ENCODE measurements around the gene NAPB. TPM values are rescaled to one million over a fixed set of nuclear protein-coding genes. Genes with fewer than 3 reads are reported as not detected.

The NAPB gene
- total and polyA plus RNA-seq, 10 of the 15 experiments (the other 5 are each of a cell fraction or from before 2014, with no cell fraction given): 2.1 to 15.9 (median 7.2) TPM

- Histone ChIP-seq H2AFZ (ENCODE audit: control insufficient read depth, low read depth, low read length) (peak overlapping the region; percentile 55), H3K9me3 (replicated peaks; ENCODE audit: control insufficient read depth, insufficient read depth, low read length) (no peaks in the 10 kb centered on the region), H3K36me3 (ENCODE audit: control insufficient read depth in 2 of 2, insufficient read depth in 2 of 2, low read length in 1 of 2) (peaks cover 3 to 6% of the 10 kb centered on the region in 2 experiments; a peak in 3 of 4 replicates), H3K79me2 (ENCODE audit: control insufficient read depth, insufficient read depth, low read length) (peaks cover 43% of the 10 kb centered on the region), H3K4me2 (ENCODE audit: control insufficient read depth, insufficient read depth) (peak overlapping the region; percentile 96), H3K4me1 (ENCODE audit: control insufficient read depth, insufficient read depth, low read length) (peaks cover 15% of the 10 kb centered on the region), H3K9ac (ENCODE audit: control insufficient read depth, insufficient read depth, low read length) (peak overlapping the region; percentile 94), H3K27ac (ENCODE audit: control insufficient read depth, insufficient read depth) (peak overlapping the region; percentile 92), H3K4me3 (peak overlapping the region; percentile 70), H4K20me1 (ENCODE audit: control insufficient read depth, insufficient read depth) (no peaks in the 10 kb centered on the region), H3K27me3 (replicated peaks in 1 of 2; ENCODE audit: control insufficient read depth in 2 of 2, insufficient read depth in 2 of 2, low read length in 1 of 2) (no peaks in the 10 kb centered on the region)
- BruUV-seq (replicated peaks): TSS peak; percentile 78
- in situ Hi-C loops (cut with MboI): loop anchor here (25.0 kb wide), 2 partner anchors 1701 to 1901 kb away; partner anchors contain the start of gene ACSS1
- RAD21 ChIA-PET (ENCODE audit: unreplicated experiment): interaction anchor here (1.1 to 3.6 kb wide), 2 partner anchors 11 to 60 kb away, joined by 3 to 11 read pairs; partner anchors contain the start of genes NAPB and NXT1
- POLR2A ChIA-PET: interaction anchor here (0.6 to 4.5 kb wide), 5 partner anchors 8 to 58 kb away, joined by 3 to 61 read pairs (median 3); partner anchors contain the start of gene NXT1
- DNase-seq (ENCODE audit: low read depth, low spot score) (no peak), FAIRE-seq (peak; percentile 27), ATAC-seq (no peak)
- TF ChIP-seq SREBF1 (IDR thresholded peaks at IDR 0.05; ENCODE audit: low read length) (no peak), FOS (IDR thresholded peaks at IDR 0.05; ENCODE audit: borderline replicate concordance, extremely low read depth, insufficient read length) (no peak), CBX5 (IDR thresholded peaks at IDR 0.05; ENCODE audit: low read depth) (no peak)
- 2% methylated on average over 8 of the region's 8 CpGs for WGBS (ENCODE audit: insufficient coverage, insufficient replicate concordance, low lambda C conversion rate, missing lambda C conversion rate)
- intact Hi-C loops (cut with micrococcal nuclease; ENCODE audit: unreplicated experiment): loop anchor here (5.0 kb wide), 1 partner anchor 266 kb away; no protein-coding TSS in a partner anchor
- CTCF ChIA-PET: interaction anchor here (1.2 to 1.5 kb wide), 2 partner anchors 9 to 11 kb away, joined by 3 to 4 read pairs; no protein-coding TSS in a partner anchor
- SMC1A ChIA-PET (ENCODE audit: uncharacterized antibody, unreplicated experiment): no interaction called here
Measured at GRCh38 chr20:23361119-23361475, 60.2 kb downstream of the NAPB start.

- H4K20me1 ChIP-seq (ENCODE audit: control insufficient read depth, insufficient read depth): no peaks in the 10 kb centered on the region
- 41% methylated on average over 1 of the region's 1 CpG for WGBS (ENCODE audit: insufficient coverage, insufficient replicate concordance, low lambda C conversion rate, missing lambda C conversion rate)
- no peak overlapping the region for H2AFZ ChIP-seq (ENCODE audit: control insufficient read depth, low read depth, low read length)
- peak overlapping the region; percentile 94; the same call in 1 of the 2 replicates for H3K9ac ChIP-seq (ENCODE audit: control insufficient read depth, insufficient read depth, low read length)
- intact Hi-C loops (cut with micrococcal nuclease; ENCODE audit: unreplicated experiment): loop anchor here (5.0 kb wide), 1 partner anchor 267 kb away; no protein-coding TSS in a partner anchor
- CTCF ChIA-PET: interaction anchor here (1.5 kb wide), 1 partner anchor 8 kb away, joined by 4 read pairs; no protein-coding TSS in a partner anchor
- in situ Hi-C loops (cut with MboI): loop anchor here (25.0 kb wide), 2 partner anchors 1702 to 1902 kb away; partner anchors contain the start of gene ACSS1
- 0 out of 2 replicates have a peak overlapping the region, but pooled peaks have one; percentile 96 for H3K4me2 ChIP-seq (ENCODE audit: control insufficient read depth, insufficient read depth)
- peaks cover 38% of the 10 kb centered on the region for H3K79me2 ChIP-seq (ENCODE audit: control insufficient read depth, insufficient read depth, low read length)
- FAIRE-seq (no peak), ATAC-seq (no peak), DNase-seq (ENCODE audit: low read depth, low spot score) (no peak)
- peak overlapping the region; percentile 70; the same call in 1 of the 2 replicates for H3K4me3 ChIP-seq
- no TSS peak for BruUV-seq (replicated peaks)
- peaks cover 4 to 7% of the 10 kb centered on the region in 2 experiments; a peak in 3 of 4 replicates for H3K36me3 ChIP-seq (ENCODE audit: control insufficient read depth in 2 of 2, insufficient read depth in 2 of 2, low read length in 1 of 2)
- peak overlapping the region; percentile 92; the same call in 1 of the 2 replicates for H3K27ac ChIP-seq (ENCODE audit: control insufficient read depth, insufficient read depth)
- no peak for TF ChIP-seq RCOR1 (conservative IDR thresholded peaks at IDR 0.05; ENCODE audit: low read depth, low read length)
- 0 out of 2 replicates have a peak, but pooled peaks have one; percentile 3 for TF ChIP-seq FOXM1 (IDR thresholded peaks at IDR 0.05; ENCODE audit: low read depth, low read length)
- no peaks in the 10 kb centered on the region for H3K9me3 ChIP-seq (replicated peaks; ENCODE audit: control insufficient read depth, insufficient read depth, low read length)
- SMC1A ChIA-PET (ENCODE audit: uncharacterized antibody, unreplicated experiment): interaction anchor here (1.1 to 1.4 kb wide), 2 partner anchors 9 to 11 kb away, joined by 3 to 5 read pairs; partner anchors contain the start of gene NXT1
- no peaks in the 10 kb centered on the region for H3K27me3 ChIP-seq (replicated peaks in 1 of 2; ENCODE audit: control insufficient read depth in 2 of 2, insufficient read depth in 2 of 2, low read length in 1 of 2)
- peaks cover 10% of the 10 kb centered on the region for H3K4me1 ChIP-seq (ENCODE audit: control insufficient read depth, insufficient read depth, low read length)
- POLR2A ChIA-PET: interaction anchor here (1.1 to 4.5 kb wide), 2 partner anchors 10 to 59 kb away, joined by 3 to 61 read pairs; partner anchors contain the start of gene NXT1
- RAD21 ChIA-PET (ENCODE audit: unreplicated experiment): interaction anchor here (1.1 kb wide), 1 partner anchor 61 kb away, joined by 3 read pairs; the partner anchor contains the start of gene NAPB
Measured at GRCh38 chr20:23360531-23360930, 60.8 kb downstream of the NAPB start.

All from GM12878 (cell line).